Astrocyte (in vitro differentiated cells and primary cell): ENCODE results near the gene VPS41. TPM values are rescaled to one million over a fixed set of nuclear protein-coding genes. Genes with fewer than 3 reads are reported as not detected.

ENCODE experiments used
- DNase-seq: peaks from one replicate; pipeline ENCODE4 v3.0.0-alpha.2; 2010; ENCODE audit warnings: low read depth
- FAIRE-seq: peaks from 2 replicates; lab custom pipeline; 2011; peaks lifted over from hg19 to GRCh38; lab: Jason Lieb, UNC
- H2AFZ ChIP-seq: 2 replicates; pipeline ENCODE4 v1.6.0; 2012; ENCODE audit warnings: low read depth, low read length, inconsistent platforms
- H3K27ac ChIP-seq: 2 replicates; pipeline ENCODE4 v1.5.1; 2011; ENCODE audit warnings: low read depth, low read length, inconsistent platforms
- H3K27me3 ChIP-seq: 2 replicates; pipeline ENCODE4 v1.6.0; 2011; ENCODE audit warnings: low read length, inconsistent platforms; ENCODE audit not compliant: insufficient read depth
- H3K36me3 ChIP-seq: 2 replicates; pipeline ENCODE4 v1.5.1; 2011; ENCODE audit warnings: low read length, inconsistent platforms; ENCODE audit not compliant: insufficient read depth
- H3K4me1 ChIP-seq: 2 replicates; pipeline ENCODE4 v1.5.1; 2011; ENCODE audit warnings: low read length, inconsistent platforms; ENCODE audit not compliant: insufficient read depth
- H3K4me2 ChIP-seq: 2 replicates; pipeline ENCODE4 v1.6.0; 2012; ENCODE audit warnings: low read length, inconsistent platforms
- H3K4me3 ChIP-seq: 2 replicates; pipeline ENCODE4 v1.5.1; 2011; ENCODE audit warnings: low read depth, mild to moderate bottlenecking, low read length, inconsistent platforms; ENCODE audit not compliant: insufficient read depth
- H3K79me2 ChIP-seq: 2 replicates; pipeline ENCODE4 v1.6.0; 2012; ENCODE audit warnings: mild to moderate bottlenecking, low read length, inconsistent platforms; ENCODE audit not compliant: insufficient read depth
- H3K9ac ChIP-seq: 2 replicates; pipeline ENCODE4 v1.6.0; 2012; ENCODE audit warnings: mild to moderate bottlenecking, low read length, inconsistent platforms
- H3K9me3 ChIP-seq: 2 replicates; pipeline ENCODE4 v1.5.1; 2012; ENCODE audit warnings: low read depth, mild to moderate bottlenecking, low read length, inconsistent platforms; ENCODE audit not compliant: insufficient read depth
- H4K20me1 ChIP-seq: 2 replicates; pipeline ENCODE4 v1.6.0; 2012; ENCODE audit warnings: low read length, inconsistent platforms; ENCODE audit not compliant: insufficient read depth
- H3K27ac Mint-ChIP-seq: one replicate; pipeline ENCODE4 v1.8.0; 2021; ENCODE audit warnings: mild to moderate bottlenecking, mixed read lengths; ENCODE audit not compliant: unreplicated experiment
- H3K27me3 Mint-ChIP-seq: one replicate; pipeline ENCODE4 v1.8.0; 2021; ENCODE audit warnings: low read depth, mixed read lengths; ENCODE audit not compliant: unreplicated experiment
- H3K36me3 Mint-ChIP-seq: one replicate; pipeline ENCODE4 v1.8.0; 2021; ENCODE audit warnings: low read depth, mixed read lengths; ENCODE audit not compliant: unreplicated experiment
- H3K4me1 Mint-ChIP-seq: one replicate; pipeline ENCODE4 v1.8.0; 2021; ENCODE audit warnings: low read depth, mixed read lengths; ENCODE audit not compliant: unreplicated experiment
- H3K4me3 Mint-ChIP-seq: one replicate; pipeline ENCODE4 v1.8.0; 2021; ENCODE audit warnings: mild to moderate bottlenecking, moderate library complexity, mixed read lengths; ENCODE audit not compliant: unreplicated experiment
- H3K9me3 Mint-ChIP-seq: one replicate; pipeline ENCODE4 v1.8.0; 2021; ENCODE audit warnings: mild to moderate bottlenecking, mixed read lengths; ENCODE audit not compliant: unreplicated experiment
- CTCF ChIP-seq: IDR thresholded peaks from 2 replicates; pipeline ENCODE4 v1.5.1; 2011; ENCODE audit warnings: low read depth, mild to moderate bottlenecking, inconsistent platforms, low read length, moderate library complexity; ENCODE audit not compliant: insufficient read depth
- EZH2 ChIP-seq: IDR thresholded peaks from 2 replicates; pipeline ENCODE4 v1.6.1; 2012; ENCODE audit warnings: mild to moderate bottlenecking, low read length, inconsistent platforms; ENCODE audit not compliant: insufficient read depth
- total RNA-seq: library from RNA; stranded (reverse); gene quantifications from 2 replicates; pipeline ENCODE4 v1.2.1, GENCODE V29; 2021

Gene VPS41
- total RNA-seq, 1 donor from 2014 or later, result 93.6 TPM

- H3K27ac Mint-ChIP-seq, result no peak overlapping the region
- no peak for TF ChIP-seq CTCF
- TF ChIP-seq EZH2, result no peak
- Histone ChIP-seq H3K4me2 (no peak overlapping the region), H3K9me3 (no peaks in the 10 kb centered on the region), H3K36me3 (no peaks in the 10 kb centered on the region), H3K4me1 (peaks cover 4% of the 10 kb centered on the region), H3K9ac (no peak overlapping the region), H3K27ac (no peak overlapping the region), H3K4me3 (no peak overlapping the region), H3K27me3 (no peaks in the 10 kb centered on the region), H3K79me2 (no peaks in the 10 kb centered on the region), H4K20me1 (no peaks in the 10 kb centered on the region), H2AFZ (no peak overlapping the region)
- no peak for DNase-seq
- no peaks in the 10 kb centered on the region for H3K36me3 Mint-ChIP-seq
- H3K4me1 Mint-ChIP-seq, result peaks cover 13% of the 10 kb centered on the region
- no peaks in the 10 kb centered on the region for H3K27me3 Mint-ChIP-seq
- FAIRE-seq, result no peak
- no peaks in the 10 kb centered on the region for H3K9me3 Mint-ChIP-seq
- no peak overlapping the region for H3K4me3 Mint-ChIP-seq
Measured at GRCh38 chr7:38934051-38934450, 25.1 kb upstream of the VPS41 start.

- no peaks in the 10 kb centered on the region for H3K27me3 Mint-ChIP-seq
- Histone ChIP-seq H4K20me1 (no peaks in the 10 kb centered on the region), H3K27me3 (no peaks in the 10 kb centered on the region), H2AFZ (peak overlapping the region; percentile 30), H3K4me1 (peaks cover 4% of the 10 kb centered on the region), H3K9me3 (no peaks in the 10 kb centered on the region), H3K4me2 (no peak overlapping the region), H3K27ac (no peak overlapping the region), H3K4me3 (no peak overlapping the region), H3K9ac (no peak overlapping the region), H3K79me2 (no peaks in the 10 kb centered on the region), H3K36me3 (no peaks in the 10 kb centered on the region)
- peak; percentile 4 for DNase-seq
- H3K9me3 Mint-ChIP-seq, result no peaks in the 10 kb centered on the region
- H3K4me1 Mint-ChIP-seq, result peaks cover 13% of the 10 kb centered on the region
- TF ChIP-seq CTCF (peak; percentile 91), EZH2 (no peak)
- FAIRE-seq, result no peak
- H3K27ac Mint-ChIP-seq, result no peak overlapping the region
- H3K36me3 Mint-ChIP-seq, result no peaks in the 10 kb centered on the region
- H3K4me3 Mint-ChIP-seq, result no peak overlapping the region
Measured at GRCh38 chr7:38932509-38933168, 23.6 kb upstream of the VPS41 start.

- FAIRE-seq (no peak), DNase-seq (peak; percentile 54)
- peak overlapping the region; percentile 24 for H2AFZ ChIP-seq
Measured at GRCh38 chr7:38929460-38930171, 20.6 kb upstream of the VPS41 start.

More at GRCh38 chr7:38929460-38930171, 20.6 kb upstream of the VPS41 start:
- H3K9ac ChIP-seq, result no peak overlapping the region
- H3K36me3 Mint-ChIP-seq, result no peaks in the 10 kb centered on the region
- H3K4me1 Mint-ChIP-seq, result peaks cover 10% of the 10 kb centered on the region
- H3K9me3 ChIP-seq, result no peaks in the 10 kb centered on the region
- no peak overlapping the region for H3K4me3 ChIP-seq
- H3K36me3 ChIP-seq, result no peaks in the 10 kb centered on the region
- H3K4me2 ChIP-seq, result no peak overlapping the region
- no peaks in the 10 kb centered on the region for H3K79me2 ChIP-seq
- H4K20me1 ChIP-seq, result no peaks in the 10 kb centered on the region
- no peaks in the 10 kb centered on the region for H3K9me3 Mint-ChIP-seq
- TF ChIP-seq EZH2 (no peak), CTCF (no peak)
- peaks cover 2% of the 10 kb centered on the region for H3K27me3 ChIP-seq
- H3K27ac Mint-ChIP-seq, result peak overlapping the region; percentile 61
- peak overlapping the region; percentile 38 for H3K27ac ChIP-seq
- peaks cover 4% of the 10 kb centered on the region for H3K4me1 ChIP-seq
- peak overlapping the region; percentile 47 for H3K4me3 Mint-ChIP-seq
- H3K27me3 Mint-ChIP-seq, result no peaks in the 10 kb centered on the region
